ENCODE data around the gene STK33. TPM values are rescaled to one million over a fixed set of nuclear protein-coding genes. Genes with fewer than 3 reads are reported as not detected.
A peak's percentile ranks its signal among the peaks of the same experiment; 100 is the strongest.

The STK33 gene
- total RNA-seq, 1 donor from 2014 or later = 23.9 TPM

- DNase-seq (ENCODE audit: missing footprints) = no peak
- intact Hi-C loops (cut with DNase I) = loop anchor here (1.0 kb wide), 1 partner anchor 341 kb away; no protein-coding TSS in a partner anchor
- ATAC-seq = peak; percentile 48
Measured at GRCh38 chr11:8566613-8567210, 27.3 kb downstream of the STK33 start.

- ATAC-seq (no peak), DNase-seq (ENCODE audit: missing footprints) (no peak)
- intact Hi-C loops (cut with DNase I) = no loop called here
Measured at GRCh38 chr11:8564526-8564925, 29.5 kb downstream of the STK33 start.

GRCh38 chr11:8561461-8561860 is 32.6 kb downstream of the STK33 start:
- ATAC-seq = no peak
- intact Hi-C loops (cut with DNase I) = no loop called here

GRCh38 chr11:8558436-8558835 is 35.6 kb downstream of the STK33 start:
- intact Hi-C loops (cut with DNase I) = no loop called here
- ATAC-seq = no peak

More at GRCh38 chr11:8561461-8561860, 32.6 kb downstream of the STK33 start:
- no peak for DNase-seq (ENCODE audit: missing footprints)

GRCh38 chr11:8545698-8546366 is 48.2 kb downstream of the STK33 start:
- DNase-seq (ENCODE audit: missing footprints) (no peak), ATAC-seq (no peak)
- intact Hi-C loops (cut with DNase I) = no loop called here

More at GRCh38 chr11:8558436-8558835, 35.6 kb downstream of the STK33 start:
- no peak for DNase-seq (ENCODE audit: missing footprints)

GRCh38 chr11:8544807-8545206 is 49.2 kb downstream of the STK33 start:
- intact Hi-C loops (cut with DNase I) = no loop called here
- ATAC-seq = no peak

GRCh38 chr11:8543278-8543677 is 50.8 kb downstream of the STK33 start:
- DNase-seq (ENCODE audit: missing footprints) (no peak), ATAC-seq (no peak)
- intact Hi-C loops (cut with DNase I) = no loop called here

More at GRCh38 chr11:8544807-8545206, 49.2 kb downstream of the STK33 start:
- no peak for DNase-seq (ENCODE audit: missing footprints)

- DNase-seq (ENCODE audit: missing footprints) = no peak
- intact Hi-C loops (cut with DNase I) = no loop called here
- ATAC-seq = no peak
Measured at GRCh38 chr11:8541448-8541847, 52.6 kb downstream of the STK33 start.

GRCh38 chr11:8533332-8533731 is 60.7 kb downstream of the STK33 start:
- ATAC-seq (no peak), DNase-seq (ENCODE audit: missing footprints) (no peak)
- intact Hi-C loops (cut with DNase I) = no loop called here

- ATAC-seq (no peak), DNase-seq (ENCODE audit: missing footprints) (no peak)
- intact Hi-C loops (cut with DNase I) = no loop called here
Measured at GRCh38 chr11:8532475-8532874, 61.6 kb downstream of the STK33 start.

- intact Hi-C loops (cut with DNase I) = no loop called here
Measured at GRCh38 chr11:8531982-8532381, 62.0 kb downstream of the STK33 start.

GRCh38 chr11:8531312-8531711 is 62.7 kb downstream of the STK33 start:
- no peak for DNase-seq (ENCODE audit: missing footprints)
- intact Hi-C loops (cut with DNase I) = no loop called here
- peak; percentile 93 for ATAC-seq

More at GRCh38 chr11:8531982-8532381, 62.0 kb downstream of the STK33 start:
- DNase-seq (ENCODE audit: missing footprints) = no peak
- ATAC-seq = no peak

- no peak for ATAC-seq
- intact Hi-C loops (cut with DNase I) = no loop called here
- DNase-seq (ENCODE audit: missing footprints) = no peak
Measured at GRCh38 chr11:8527939-8528338, 66.1 kb downstream of the STK33 start.

- no peak for ATAC-seq
- intact Hi-C loops (cut with DNase I) = no loop called here
- DNase-seq (ENCODE audit: missing footprints) = no peak
Measured at GRCh38 chr11:8523396-8523795, 70.6 kb downstream of the STK33 start.

GRCh38 chr11:8512547-8512946 is 81.5 kb downstream of the STK33 start:
- ATAC-seq (no peak), DNase-seq (ENCODE audit: missing footprints) (no peak)
- intact Hi-C loops (cut with DNase I) = no loop called here

- ATAC-seq (no peak), DNase-seq (ENCODE audit: missing footprints) (no peak)
- intact Hi-C loops (cut with DNase I) = no loop called here
Measured at GRCh38 chr11:8503910-8504364, 90.1 kb downstream of the STK33 start.

- intact Hi-C loops (cut with DNase I) = no loop called here
- no peak for DNase-seq (ENCODE audit: missing footprints)
- no peak for ATAC-seq
Measured at GRCh38 chr11:8501836-8502235, 92.2 kb downstream of the STK33 start.

- intact Hi-C loops (cut with DNase I) = no loop called here
- DNase-seq (ENCODE audit: missing footprints) (no peak), ATAC-seq (no peak)
Measured at GRCh38 chr11:8488395-8488794, 105.6 kb downstream of the STK33 start.

- intact Hi-C loops (cut with DNase I) = no loop called here
- no peak for ATAC-seq
- DNase-seq (ENCODE audit: missing footprints) = no peak
Measured at GRCh38 chr11:8487261-8487660, 106.8 kb downstream of the STK33 start.

- intact Hi-C loops (cut with DNase I) = no loop called here
- ATAC-seq = no peak
Measured at GRCh38 chr11:8484251-8484650, 109.8 kb downstream of the STK33 start.

More at GRCh38 chr11:8484251-8484650, 109.8 kb downstream of the STK33 start:
- DNase-seq (ENCODE audit: missing footprints) = no peak

Measured in Right ventricle myocardium inferior (tissue), 1 donor.